SK-N-SH (cell line): ENCODE data around the gene USP28. TPM values are rescaled to one million over a fixed set of nuclear protein-coding genes. Genes with fewer than 3 reads are reported as not detected.

Experiments used
- CTCF ChIA-PET: fragments of 300-600, 350-600 bp; formaldehyde crosslinking; extraction: SDS; loops from one replicate; lab custom pipeline; 2021; lab: Yijun Ruan, JAX
- POLR2A ChIA-PET: fragments of 350-600 bp; sonication (Branson Sonifier 250); formaldehyde crosslinking; extraction: SDS; loops from one replicate; lab custom pipeline; 2020; ENCODE audit warnings: antibody characterized with exemption, inconsistent platforms; lab: Yijun Ruan, JAX
- DNase-seq: peaks from one replicate; pipeline ENCODE4 v3.0.0; 2012
- H2AFZ ChIP-seq: fragments of 200-600 bp; sonication (generic); 2 replicates; pipeline ENCODE4 v1.8.1; 2016; ENCODE audit warnings: antibody characterized with exemption, mild to moderate bottlenecking, low read depth
- H3F3A ChIP-seq: fragments of 200-600 bp; sonication (generic); replicated peaks from 2 replicates; pipeline ENCODE3; 2016; ENCODE audit warnings: antibody characterized with exemption, mild to moderate bottlenecking; ENCODE audit not compliant: insufficient read depth
- H3K27ac ChIP-seq, 2 experiments: fragments of 200-500 bp in 1 of 2; fragments of 200-600 bp in 1 of 2; sonication (Bioruptor generic) in 1 of 2; sonication (generic), shearing (Covaris generic) in 1 of 2; 2 replicates each; pipeline versions ENCODE4 v1.5.1 to v1.6.1; 2014 to 2016; ENCODE audit warnings: low read depth in 2 of 2, inconsistent platforms in 1 of 2, low read length in 1 of 2, mild to moderate bottlenecking in 1 of 2, mixed read lengths in 1 of 2
- H3K27me3 ChIP-seq: fragments of 200-600 bp; sonication (generic), shearing (Covaris generic); 2 replicates; pipeline ENCODE4 v1.6.1; 2016; ENCODE audit warnings: mixed run types; ENCODE audit not compliant: insufficient read depth
- H3K36me3 ChIP-seq, 2 experiments: fragments of 200-500 bp in 1 of 2; fragments of 200-600 bp in 1 of 2; sonication (Bioruptor generic) in 1 of 2; sonication (generic) in 1 of 2; replicated peaks in 1 of 2; 2 replicates each; pipeline versions ENCODE3 to v1.5.1; 2014 to 2016; ENCODE audit warnings: low read length in 1 of 2, mild to moderate bottlenecking in 1 of 2; ENCODE audit not compliant: insufficient read depth in 2 of 2, control insufficient read depth in 1 of 2
- H3K4me1 ChIP-seq, 2 experiments: fragments of 200-500 bp in 1 of 2; fragments of 200-600 bp in 1 of 2; sonication (Bioruptor generic) in 1 of 2; sonication (generic), shearing (Covaris generic) in 1 of 2; 2 replicates each; pipeline versions ENCODE4 v1.5.1 to v1.6.1; 2014 to 2016; ENCODE audit warnings: low read depth in 1 of 2, low read length in 1 of 2, mixed run types in 1 of 2; ENCODE audit not compliant: insufficient read depth in 2 of 2, control insufficient read depth in 1 of 2
- H3K4me2 ChIP-seq: fragments of 200-600 bp; sonication (generic), shearing (Covaris generic); 2 replicates; pipeline ENCODE4 v1.6.1; 2017; ENCODE audit warnings: mixed run types
- H3K4me3 ChIP-seq, 2 experiments: fragments of 200-500 bp in 1 of 2; fragments of 200-600 bp in 1 of 2; sonication (Bioruptor generic) in 1 of 2; sonication (generic), shearing (Covaris generic) in 1 of 2; 2 replicates each; pipeline versions ENCODE4 v1.5.1 to v1.8.1; 2014 to 2016; ENCODE audit warnings: low read depth in 2 of 2, inconsistent platforms in 1 of 2, low read length in 1 of 2, mild to moderate bottlenecking in 1 of 2, mixed read lengths in 1 of 2, moderate library complexity in 1 of 2
- H3K79me2 ChIP-seq: fragments of 200-600 bp; sonication (generic); 2 replicates; pipeline ENCODE4 v1.8.1; 2017; ENCODE audit warnings: mild to moderate bottlenecking; ENCODE audit not compliant: insufficient read depth
- H3K9ac ChIP-seq: fragments of 200-600 bp; sonication (generic); 2 replicates; pipeline ENCODE4 v1.6.1; 2017; ENCODE audit warnings: mixed run types
- H3K9me2 ChIP-seq: fragments of 200-600 bp; sonication (generic); 2 replicates; pipeline ENCODE4 v1.6.1; 2017; ENCODE audit warnings: mixed run types
- H3K9me3 ChIP-seq: fragments of 200-600 bp; sonication (generic); 2 replicates; pipeline ENCODE4 v1.6.1; 2017; ENCODE audit warnings: mixed run types, mild to moderate bottlenecking, moderate library complexity
- H4K20me1 ChIP-seq: fragments of 200-600 bp; sonication (generic); 2 replicates; pipeline ENCODE4 v1.6.1; 2017; ENCODE audit warnings: mild to moderate bottlenecking, mixed run types; ENCODE audit not compliant: insufficient read depth
- FOSL2 ChIP-seq: IDR thresholded peaks from 2 replicates; pipeline ENCODE4 v1.4.0; 2012; ENCODE audit warnings: low read depth, mild to moderate bottlenecking, moderate library complexity, borderline replicate concordance
- GATA2 ChIP-seq: sonication (generic); formaldehyde crosslinking; IDR thresholded peaks from 2 replicates; pipeline ENCODE4 v1.5.0; 2020; ENCODE audit warnings: mild to moderate bottlenecking, missing genetic modification reagents
- TCF12 ChIP-seq: IDR thresholded peaks from 2 replicates; pipeline ENCODE4 v1.4.0; 2012
- WGBS: methylation state at CpG from one replicate; pipeline ENCODE4 v1.1.6; 2017; ENCODE audit warnings: low lambda C conversion rate; 5-methylcytosine and 5-hydroxymethylcytosine counted together
- polyA plus RNA-seq, 3 experiments: library from polyadenylated mRNA; depleted of rRNA; stranded (reverse); fragments of >200 nt; gene quantifications; 2 replicates each; pipeline ENCODE4 v1.2.3, GENCODE V29; 2012
- small RNA-seq, 7 experiments: library from RNA; depleted of rRNA; stranded (forward); fragments of <200 nt; gene quantifications; one replicate each; pipeline ENCODE3, GENCODE V24; 2012

Gene USP28
- polyA plus RNA-seq, 1 of the 3 experiments (the other 2 are of a cell fraction), result 20.0 TPM

GRCh38 chr11:113752932-113753331 is 122.4 kb downstream of the USP28 start:
- CTCF ChIA-PET, result interaction anchor here (1.3 kb wide), 1 partner anchor 21 kb away, joined by 6 read pairs; the partner anchor contains the start of gene ZW10
- Histone ChIP-seq H3K4me1 (no peaks in the 10 kb centered on the region), H3F3A (no peaks in the 10 kb centered on the region), H3K27ac (no peak overlapping the region), H3K4me3 (no peak overlapping the region), H4K20me1 (no peaks in the 10 kb centered on the region), H3K9ac (no peak overlapping the region), H3K9me3 (peaks cover 4% of the 10 kb centered on the region; the same call in 1 of the 2 replicates), H2AFZ (no peak overlapping the region), H3K79me2 (no peaks in the 10 kb centered on the region), H3K9me2 (no peaks in the 10 kb centered on the region), H3K27me3 (no peaks in the 10 kb centered on the region), H3K4me2 (no peak overlapping the region), H3K36me3 (peaks cover 40 to 44% of the 10 kb centered on the region in 2 experiments)
- POLR2A ChIA-PET, result no interaction called here
- no peak for TF ChIP-seq TCF12
- TF ChIP-seq GATA2, result no peak
- TF ChIP-seq FOSL2, result no peak
- no peak for DNase-seq
- 95% methylated on average over 3 of the region's 3 CpGs for WGBS

Small RNA genes within 50 kb of the gene (small RNA-seq; reads per million reads assigned to genes)
- gene LRRC37A13P, result 0 reads per million in 7 experiments
- gene RNU6-1107P, result 0 reads per million in 7 experiments
- 0 reads per million in 7 experiments for gene RPS29P19

Other genes starting within 250 kb of the USP28 start
- gene TMPRSS5, start 169.3 kb downstream of the USP28 start, polyA plus RNA-seq (2012; rRNA removed), result 0.28 and 0.29 TPM in 2 replicates
- 6.1 and 7.7 TPM in 2 replicates for gene ZW10, start 101.9 kb downstream of the USP28 start, polyA plus RNA-seq (2012; rRNA removed)
- not detected in 2 replicates for gene CLDN25, start 95.8 kb downstream of the USP28 start, polyA plus RNA-seq (2012; rRNA removed)
- not detected in 2 replicates for gene HTR3B, start 29.2 kb upstream of the USP28 start, polyA plus RNA-seq (2012; rRNA removed)
- gene HTR3A, start 99.5 kb upstream of the USP28 start, polyA plus RNA-seq (2012; rRNA removed), result not detected in 2 replicates
- gene ZBTB16, start 184.1 kb upstream of the USP28 start, polyA plus RNA-seq (2012; rRNA removed), result not detected in 2 replicates